Ureter (tissue), 1 donor: ENCODE results near the gene SLC22A16. TPM values are rescaled to one million over a fixed set of nuclear protein-coding genes. Genes with fewer than 3 reads are reported as not detected.
"Not testable (repeated sequence)": the region's sequence is repeated elsewhere in the genome, so short reads cannot be mapped to it uniquely, and the experiment has no call there.

Experiments
- DNase-seq: peaks from one replicate; pipeline ENCODE4 v3.0.0-alpha.2; 2020; ENCODE audit warnings: low spot score
- total RNA-seq: library from RNA; stranded (reverse); gene quantifications from one replicate; pipeline ENCODE4 v1.2.4, GENCODE V29; 2023
- donor health status: DM: yes; HTN: yes; CAD: no.

The SLC22A16 gene
- total RNA-seq, 1 donor from 2014 or later, result not detected

- no peak for DNase-seq
Measured at GRCh38 chr6:110490110-110490509, 13.7 kb upstream of the SLC22A16 start.

- DNase-seq, result no peak
Measured at GRCh38 chr6:110488606-110489190, 12.3 kb upstream of the SLC22A16 start.

GRCh38 chr6:110487968-110488381 is 11.6 kb upstream of the SLC22A16 start:
- not testable (repeated sequence) for DNase-seq

- DNase-seq, result no peak
Measured at GRCh38 chr6:110486756-110487155, 10.3 kb upstream of the SLC22A16 start.

GRCh38 chr6:110485491-110485890 is 9.1 kb upstream of the SLC22A16 start:
- no peak for DNase-seq

GRCh38 chr6:110484321-110484720 is 7.9 kb upstream of the SLC22A16 start:
- no peak for DNase-seq

GRCh38 chr6:110482774-110483400 is 6.5 kb upstream of the SLC22A16 start:
- no peak for DNase-seq

- no peak for DNase-seq
Measured at GRCh38 chr6:110481081-110481480, 4.7 kb upstream of the SLC22A16 start.

- no peak for DNase-seq
Measured at GRCh38 chr6:110475066-110475653, 1.3 kb downstream of the SLC22A16 start.

GRCh38 chr6:110474500-110474899 is 1.9 kb downstream of the SLC22A16 start:
- no peak for DNase-seq

GRCh38 chr6:110472739-110473138 is 3.7 kb downstream of the SLC22A16 start:
- no peak for DNase-seq

GRCh38 chr6:110471726-110472365 is 4.6 kb downstream of the SLC22A16 start:
- DNase-seq, result no peak

- DNase-seq, result no peak
Measured at GRCh38 chr6:110468731-110469130, 7.7 kb downstream of the SLC22A16 start.

GRCh38 chr6:110467566-110468140 is 8.8 kb downstream of the SLC22A16 start:
- DNase-seq, result no peak

- no peak for DNase-seq
Measured at GRCh38 chr6:110462884-110463481, 13.4 kb downstream of the SLC22A16 start.

- no peak for DNase-seq
Measured at GRCh38 chr6:110461376-110461775, 15.0 kb downstream of the SLC22A16 start.

- DNase-seq, result no peak
Measured at GRCh38 chr6:110459137-110459536, 17.3 kb downstream of the SLC22A16 start.

- DNase-seq, result no peak
Measured at GRCh38 chr6:110458476-110458875, 17.9 kb downstream of the SLC22A16 start.

- not testable (repeated sequence) for DNase-seq
Measured at GRCh38 chr6:110457567-110458175, 18.7 kb downstream of the SLC22A16 start.

GRCh38 chr6:110456694-110457093 is 19.7 kb downstream of the SLC22A16 start:
- no peak for DNase-seq

GRCh38 chr6:110449541-110449895 is 26.9 kb downstream of the SLC22A16 start:
- DNase-seq, result no peak
